Measurements from ENCODE around the gene ZNF487. TPM values are rescaled to one million over a fixed set of nuclear protein-coding genes. Genes with fewer than 3 reads are reported as not detected.

Gene ZNF487
- total and polyA plus RNA-seq, 2 of the 13 experiments (the other 11 are each of a cell fraction or from before 2014, with no cell fraction given): 7.4 to 8.8 TPM

DNA sequence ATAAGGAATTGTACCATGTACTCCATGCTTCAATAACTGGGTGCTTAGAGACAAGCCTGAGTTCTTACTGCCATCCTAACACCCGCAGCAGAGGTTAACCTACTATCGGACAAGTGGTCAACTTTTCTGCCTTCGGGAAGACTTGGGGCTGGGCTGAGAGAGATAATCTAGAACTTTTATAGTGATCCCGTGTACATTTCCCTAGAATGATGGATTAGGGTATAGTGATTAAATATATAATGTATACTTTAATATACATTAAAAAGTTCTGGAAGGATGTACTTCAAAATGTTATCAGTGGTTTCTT, 15.8 kb upstream of the ZNF487 start:
- FAIRE-seq (no peak), ATAC-seq (no peak), DNase-seq (ENCODE audit: low spot score) (no peak)
- Histone ChIP-seq H3K9me3 (ENCODE audit: low read length) (no peaks in the 10 kb centered on the region), H3K9ac (ENCODE audit: insufficient read depth, low read depth, low read length) (peak overlapping the region; percentile 81), H3K27ac (ENCODE audit: extremely low read length, insufficient read depth, low read length) (peak overlapping the region; percentile 99), H2AFZ (ENCODE audit: low read length) (no peak overlapping the region), H3K4me2 (ENCODE audit: low read depth, low read length) (peak overlapping the region; percentile 87), H3K4me1 (ENCODE audit: insufficient read depth, low read length) (peaks cover 70% of the 10 kb centered on the region), H3K79me2 (ENCODE audit: insufficient read depth, low read length) (no peaks in the 10 kb centered on the region), H3K36me3 (replicated peaks in 1 of 2; ENCODE audit: control insufficient read depth in 1 of 2, insufficient read depth in 2 of 2, low read length in 2 of 2) (no peaks in the 10 kb centered on the region), H3K27me3 (ENCODE audit: control insufficient read depth in 1 of 2, insufficient read depth in 2 of 2, low read length in 2 of 2) (no peaks in the 10 kb centered on the region), H4K20me1 (ENCODE audit: insufficient read depth, low read length) (no peaks in the 10 kb centered on the region), H3K4me3 (replicated peaks in 1 of 3; ENCODE audit: insufficient read depth in 1 of 3, low read depth in 2 of 3, low read length in 3 of 3) (peak overlapping the region in 2 of 3 experiments; percentile 47 to 64; a peak in 3 of 6 replicates)
- in situ Hi-C loops (cut with HindIII; ENCODE audit: extremely low pct_ligation_motif_present, low pct_unique_long_range_greater_than_20kb) (loop anchor here (25.0 kb wide), 1 partner anchor 1541 kb away; the partner anchor contains the start of gene RASSF4), intact Hi-C loops (cut with micrococcal nuclease; ENCODE audit: unreplicated experiment) (loop anchor here (1.0 kb wide), 1 partner anchor 25 kb away; no protein-coding TSS in a partner anchor)
- 0% methylated on average over 4 of the region's 4 CpGs for WGBS (ENCODE audit: low lambda C conversion rate)
- no TSS peak for BruUV-seq (replicated peaks)
- ChIA-PET POLR2A (interaction anchor here (1.0 to 4.9 kb wide), 8 partner anchors 12 to 1559 kb away, joined by 3 to 39 read pairs (median 12); partner anchors contain the start of genes HNRNPF and ZNF487), CTCF (ENCODE audit: low intra/inter-chr PET ratio, low total read pairs) (interaction anchor here (1.4 kb wide), 1 partner anchor 16 kb away, joined by 3 read pairs; the partner anchor contains the start of gene ZNF487)
- TF ChIP-seq ZBTB7A (CRISPR knock-in tag; IDR thresholded peaks at IDR 0.05) (no peak), CENPT (CRISPR knock-in tag; IDR thresholded peaks at IDR 0.05; ENCODE audit: low read depth) (no peak), ZNF12 (CRISPR knock-in tag; IDR thresholded peaks at IDR 0.05) (no peak), POLR2AphosphoS5 (IDR thresholded peaks at IDR 0.05; ENCODE audit: low read depth, low read length) (peak; percentile 8; the same call in 1 of the 2 replicates), FOXM1 (CRISPR knock-in tag; IDR thresholded peaks at IDR 0.05) (no peak), CENPBD1 (CRISPR knock-in tag; IDR thresholded peaks at IDR 0.05; ENCODE audit: borderline replicate concordance, low read depth) (0 out of 2 replicates have a peak, but pooled peaks have one; percentile 10), ZNF281 (CRISPR knock-in tag; IDR thresholded peaks at IDR 0.05; ENCODE audit: borderline replicate concordance) (no peak), PITX1 (CRISPR knock-in tag; IDR thresholded peaks at IDR 0.05) (no peak), MIER3 (CRISPR knock-in tag; IDR thresholded peaks at IDR 0.05; ENCODE audit: borderline replicate concordance) (0 out of 2 replicates have a peak, but pooled peaks have one; percentile 1), GTF2F1 (IDR thresholded peaks at IDR 0.05; ENCODE audit: low read length) (0 out of 2 replicates have a peak, but pooled peaks have one; percentile 4), SNAPC4 (CRISPR knock-in tag; IDR thresholded peaks at IDR 0.05) (0 out of 2 replicates have a peak, but pooled peaks have one; percentile 29)
- TF ChIP-seq, protein P1, sequence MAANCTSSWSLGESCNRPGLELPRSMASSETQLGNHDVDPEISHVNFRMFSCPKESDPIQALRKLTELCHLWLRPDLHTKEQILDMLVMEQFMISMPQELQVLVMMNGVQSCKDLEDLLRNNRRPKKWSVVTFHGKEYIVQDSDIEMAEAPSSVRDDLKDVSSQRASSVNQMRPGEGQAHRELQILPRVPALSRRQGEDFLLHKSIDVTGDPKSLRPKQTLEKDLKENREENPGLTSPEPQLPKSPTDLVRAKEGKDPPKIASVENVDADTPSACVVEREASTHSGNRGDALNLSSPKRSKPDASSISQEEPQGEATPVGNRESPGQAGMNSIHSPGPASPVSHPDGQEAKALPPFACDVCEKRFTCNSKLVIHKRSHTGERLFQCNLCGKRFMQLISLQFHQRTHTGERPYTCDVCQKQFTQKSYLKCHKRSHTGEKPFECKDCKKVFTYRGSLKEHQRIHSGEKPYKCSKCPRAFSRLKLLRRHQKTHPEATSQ (CRISPR knock-in tag; IDR thresholded peaks at IDR 0.05; ENCODE audit: borderline replicate concordance): no peak
- TF ChIP-seq, protein P2, sequence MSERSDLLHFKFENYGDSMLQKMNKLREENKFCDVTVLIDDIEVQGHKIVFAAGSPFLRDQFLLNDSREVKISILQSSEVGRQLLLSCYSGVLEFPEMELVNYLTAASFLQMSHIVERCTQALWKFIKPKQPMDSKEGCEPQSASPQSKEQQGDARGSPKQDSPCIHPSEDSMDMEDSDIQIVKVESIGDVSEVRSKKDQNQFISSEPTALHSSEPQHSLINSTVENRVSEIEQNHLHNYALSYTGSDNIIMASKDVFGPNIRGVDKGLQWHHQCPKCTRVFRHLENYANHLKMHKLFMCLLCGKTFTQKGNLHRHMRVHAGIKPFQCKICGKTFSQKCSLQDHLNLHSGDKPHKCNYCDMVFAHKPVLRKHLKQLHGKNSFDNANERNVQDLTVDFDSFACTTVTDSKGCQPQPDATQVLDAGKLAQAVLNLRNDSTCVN (CRISPR knock-in tag; IDR thresholded peaks at IDR 0.05; ENCODE audit: borderline replicate concordance): no peak

Data from HepG2 (cell line).